Mucosa of descending colon (tissue), 3 donors: ENCODE data around the gene MRO. TPM values are rescaled to one million over a fixed set of nuclear protein-coding genes. Genes with fewer than 3 reads are reported as not detected.

Experiments
- ATAC-seq: fragments of 200-7000 bp; cut with Tn5 transposase; one replicate; pipeline ENCODE4 v1.9.1; 2020; ENCODE audit warnings: mild to moderate bottlenecking, moderate library complexity
- DNase-seq, 3 donors: peaks; one replicate each; pipeline ENCODE4 v3.0.0-alpha.2; 2020
- H3K36me3 ChIP-seq: fragments of 200-600 bp; one replicate; pipeline ENCODE4 v1.8.0; 2021; ENCODE audit warnings: low read depth, mild to moderate bottlenecking
- H3K4me1 ChIP-seq: fragments of 200-600 bp; one replicate; pipeline ENCODE4 v1.8.0; 2021; ENCODE audit warnings: low read depth, mild to moderate bottlenecking
- H3K4me3 ChIP-seq: fragments of 200-600 bp; one replicate; pipeline ENCODE4 v1.8.0; 2021; ENCODE audit warnings: mild to moderate bottlenecking
- H3K9me3 ChIP-seq: fragments of 200-600 bp; one replicate; pipeline ENCODE4 v1.8.0; 2021; ENCODE audit warnings: mild to moderate bottlenecking
- CTCF ChIP-seq: fragments of 200-600 bp; IDR thresholded peaks from one replicate; pipeline ENCODE4 v1.8.0; 2022; ENCODE audit warnings: antibody characterized with exemption, mild to moderate bottlenecking
- intact Hi-C, 2 donors: fragments of 100-400 bp; cut with DNase I in 1 of 2; cut with micrococcal nuclease in 1 of 2; formaldehyde crosslinking; loops; one replicate each; pipeline versions ENCODE4 v1.11.0 to v1.11.1; 2022; cut with DNase I, micrococcal nuclease
- long read RNA-seq, 2 donors: library from polyadenylated mRNA; unstranded; transcript quantifications; one replicate each; pipeline ENCODE4 v2.0.0, GENCODE V29; 2019 to 2021
- total RNA-seq, 3 donors: library from RNA; stranded (reverse); fragmentation: NEBNext Ultra II Directional in 2 of 3; extraction: Animal tissue kit (Norgen Biotek cat#: 25700) in 2 of 3; gene quantifications; one replicate each; pipeline versions ENCODE4 v1.2.1 to v1.2.4, GENCODE V29; 2021 to 2023
- donor health status: DM: no; HTN: no; CAD: no; lungs with moderate emphysema.
- donor health status: DM: no; HTN: no; CAD: no.
- donor health status: DM: no; HTN: yes; CAD: no.

The MRO gene
- total RNA-seq = under 1 TPM; 0.23 to 0.48 (median 0.28) TPM
- long read RNA-seq, donor 1 = 0 reads
- long read RNA-seq, donor 2 = 0 reads

DNA sequence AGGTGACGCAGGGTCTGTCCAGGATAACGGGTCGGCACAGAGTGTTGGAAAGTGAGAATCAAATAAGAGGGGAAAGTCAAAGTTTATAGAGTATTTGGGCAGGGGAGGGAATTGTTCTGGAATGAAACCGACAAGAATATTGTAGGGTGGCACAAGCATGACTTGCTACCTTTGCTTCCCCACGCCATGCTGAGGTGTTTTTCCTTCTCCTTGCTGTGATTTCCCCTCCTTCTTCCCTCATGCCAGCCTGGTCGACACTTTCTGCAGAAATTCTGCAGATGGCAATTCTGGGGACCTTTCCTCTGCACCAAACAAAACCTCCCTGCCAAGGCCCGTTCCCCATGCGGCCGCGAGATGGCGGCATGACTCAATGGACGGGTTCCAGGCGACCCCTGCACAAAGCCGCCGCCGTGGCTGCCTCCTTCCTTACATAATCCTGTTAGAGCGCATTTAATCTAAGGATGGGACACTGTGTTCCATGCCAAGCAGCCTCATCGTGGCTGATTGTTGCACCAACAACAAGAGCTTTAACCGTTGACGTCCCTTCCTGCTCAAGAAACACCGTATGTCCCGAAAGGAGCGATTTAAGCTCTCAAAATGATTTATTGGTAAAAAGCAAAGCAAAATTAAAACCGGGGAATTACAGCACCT, at the start of gene MRO:
Gene MRO (minus strand): TSS at position 289 of the 651 bp plus-strand sequence. CDS start 10,616 bp downstream, outside the sequence.
- intact Hi-C loops = loop anchor here in 1 of 2 donors (5.0 kb wide), 1 partner anchor 232 kb away; no protein-coding TSS in a partner anchor
- TF ChIP-seq CTCF = peak; percentile 88
- H3K9me3 ChIP-seq = no peaks in the 10 kb centered on the region
- peaks cover 16% of the 10 kb centered on the region for H3K4me1 ChIP-seq
- ATAC-seq = peak; percentile 98
- peak; percentile 88 to 91 (median 90) for DNase-seq
- H3K36me3 ChIP-seq = no peaks in the 10 kb centered on the region
- H3K4me3 ChIP-seq = no peak within 1 kb of the TSS

DNA sequence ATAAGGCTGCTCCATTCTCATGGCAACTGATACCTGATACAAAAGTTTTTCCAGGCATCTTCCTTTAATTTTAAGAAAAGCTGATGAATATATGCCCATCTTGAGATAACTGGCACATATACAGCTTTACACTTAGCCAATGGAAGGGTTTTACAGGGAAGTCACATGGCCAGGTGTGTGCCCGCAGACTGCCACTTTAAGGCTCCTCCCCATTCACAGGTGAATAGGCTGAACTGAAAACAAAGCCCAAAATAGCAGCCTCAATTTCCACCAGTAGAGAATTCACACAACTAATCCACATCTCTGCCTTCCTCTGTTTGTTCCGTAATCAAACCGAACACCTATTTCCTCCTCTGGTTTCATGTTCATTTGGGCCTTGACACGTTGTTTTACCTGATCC, 49.3 kb upstream of the MRO start:
- Histone ChIP-seq H3K36me3 (no peaks in the 10 kb centered on the region), H3K4me1 (peaks cover 11% of the 10 kb centered on the region), H3K9me3 (no peaks in the 10 kb centered on the region), H3K4me3 (no peak overlapping the region)
- ATAC-seq (peak; percentile 78), DNase-seq (peak in 1 of 3 donors; percentile 36)
- no peak for TF ChIP-seq CTCF
- intact Hi-C loops = no loop called here

GRCh38 chr18:50866765-50867164, 46.9 kb upstream of the MRO start:
- no peak for DNase-seq
- intact Hi-C loops = no loop called here
- peak; percentile 39 for ATAC-seq

GRCh38 chr18:50863840-50864375, 44.1 kb upstream of the MRO start:
- Histone ChIP-seq H3K36me3 (no peaks in the 10 kb centered on the region), H3K4me3 (no peak overlapping the region), H3K4me1 (peaks cover 4% of the 10 kb centered on the region), H3K9me3 (no peaks in the 10 kb centered on the region)
- ATAC-seq (no peak), DNase-seq (no peak)
- no peak for TF ChIP-seq CTCF
- intact Hi-C loops = no loop called here

More at GRCh38 chr18:50866765-50867164, 46.9 kb upstream of the MRO start:
- no peak for TF ChIP-seq CTCF
- Histone ChIP-seq H3K4me3 (no peak overlapping the region), H3K36me3 (no peaks in the 10 kb centered on the region), H3K4me1 (peaks cover 11% of the 10 kb centered on the region), H3K9me3 (no peaks in the 10 kb centered on the region)

- H3K36me3 ChIP-seq = no peaks in the 10 kb centered on the region
- DNase-seq = no peak
- TF ChIP-seq CTCF = no peak
- H3K4me1 ChIP-seq = no peaks in the 10 kb centered on the region
- no peaks in the 10 kb centered on the region for H3K9me3 ChIP-seq
- no peak overlapping the region for H3K4me3 ChIP-seq
- intact Hi-C loops = no loop called here
- peak; percentile 17 for ATAC-seq
These were observed 42.6 kb upstream of the MRO start for GRCh38 chr18:50862401-50862800.
